OCI-LY7 (cell line): ENCODE measurements around the gene TCF20. TPM values are rescaled to one million over a fixed set of nuclear protein-coding genes. Genes with fewer than 3 reads are reported as not detected.
A peak's percentile ranks its signal among the peaks of the same experiment; 100 is the strongest.

ENCODE experiments used
- BruUV-seq: library from RNA; stranded (reverse); fragments of 400-500 nt; replicated peaks from 2 replicates; lab custom pipeline; 2021; lab: Mats Ljungman, UMichigan
- CTCF ChIA-PET: fragments of 300-600 bp; sonication (Branson Sonifier 250); formaldehyde crosslinking; loops from one replicate; lab custom pipeline; 2022; ENCODE audit warnings: antibody characterized with exemption; ENCODE audit not compliant: unreplicated experiment; lab: Charles Lee
- POLR2A ChIA-PET: fragments of 300-600 bp; sonication (Branson Sonifier 250); formaldehyde crosslinking; loops from one replicate; lab custom pipeline; 2022; ENCODE audit warnings: antibody characterized with exemption; lab: Charles Lee
- DNase-seq: peaks from one replicate; pipeline ENCODE4 v3.0.0-alpha.2; 2015; ENCODE audit warnings: low spot score
- H2AFZ ChIP-seq: fragments of 200-600 bp; sonication (generic), shearing (Covaris generic); 2 replicates; pipeline ENCODE4 v1.6.1; 2014; ENCODE audit warnings: mild to moderate bottlenecking, antibody characterized with exemption, low read length, moderate library complexity
- H3K27ac ChIP-seq: fragments of 200-600 bp; sonication (generic); 2 replicates; pipeline ENCODE4 v1.5.1; 2014; ENCODE audit warnings: mixed run types, low read depth, mild to moderate bottlenecking, moderate library complexity, low read length, inconsistent platforms; ENCODE audit not compliant: poor library complexity, severe bottlenecking
- H3K36me3 ChIP-seq: fragments of 200-600 bp; sonication (generic); 2 replicates; pipeline ENCODE4 v1.6.1; 2014; ENCODE audit warnings: mild to moderate bottlenecking, antibody characterized with exemption, low read length, moderate library complexity, mixed read lengths; ENCODE audit not compliant: insufficient read depth
- H3K4me1 ChIP-seq: fragments of 200-600 bp; sonication (generic); 2 replicates; pipeline ENCODE4 v1.5.1; 2014; ENCODE audit warnings: mild to moderate bottlenecking, low read length; ENCODE audit not compliant: insufficient read depth, poor library complexity, severe bottlenecking
- H3K4me2 ChIP-seq: fragments of 200-600 bp; sonication (generic); 2 replicates; pipeline ENCODE4 v1.6.1; 2014; ENCODE audit warnings: mild to moderate bottlenecking, low read length
- H3K4me3 ChIP-seq: fragments of 200-600 bp; sonication (generic); 2 replicates; pipeline ENCODE4 v1.5.1; 2014; ENCODE audit warnings: mild to moderate bottlenecking, low read depth, low read length; ENCODE audit not compliant: poor library complexity, severe bottlenecking
- H3K79me2 ChIP-seq: fragments of 200-600 bp; sonication (generic); 2 replicates; pipeline ENCODE4 v1.6.1; 2016; ENCODE audit warnings: low read depth, mild to moderate bottlenecking, low read length, moderate library complexity, mixed read lengths; ENCODE audit not compliant: insufficient read depth
- H3K9me2 ChIP-seq: fragments of 200-600 bp; sonication (generic); 2 replicates; pipeline ENCODE4 v1.6.1; 2016; ENCODE audit warnings: mild to moderate bottlenecking, low read length, mixed read lengths; ENCODE audit not compliant: insufficient read depth
- H3K9me3 ChIP-seq: fragments of 200-600 bp; sonication (generic); 2 replicates; pipeline ENCODE4 v1.6.1; 2014; ENCODE audit warnings: mild to moderate bottlenecking, mixed run types, low read length, mixed read lengths
- H4K20me1 ChIP-seq: fragments of 200-600 bp; sonication (generic); 2 replicates; pipeline ENCODE4 v1.6.1; 2014; ENCODE audit warnings: mild to moderate bottlenecking, antibody characterized with exemption, low read length, moderate library complexity, mixed read lengths; ENCODE audit not compliant: insufficient read depth
- CTCF ChIP-seq: fragments of 200-600 bp; sonication (generic); conservative IDR thresholded peaks from 2 replicates; pipeline ENCODE4 v1.5.1; 2014; ENCODE audit warnings: mild to moderate bottlenecking, antibody characterized with exemption, low read length, moderate library complexity, mixed read lengths
- EZH2phosphoT487 ChIP-seq: fragments of 200-600 bp; sonication (generic); IDR thresholded peaks from 2 replicates; pipeline ENCODE4 v1.6.1; 2018; ENCODE audit warnings: low read depth, borderline replicate concordance, mild to moderate bottlenecking, mixed run types, antibody characterized with exemption, low read length, moderate library complexity, mixed read lengths
- intact Hi-C: fragments of 100-400 bp; cut with micrococcal nuclease; formaldehyde crosslinking; loops from one replicate; pipeline ENCODE4 v1.10.0; 2022; ENCODE audit not compliant: unreplicated experiment
- total RNA-seq, 2 experiments: library from RNA; depleted of rRNA in 1 of 2; stranded (reverse); fragments of >200 nt in 1 of 2; shearing (Covaris generic) in 1 of 2; gene quantifications; 2 replicates each; pipeline ENCODE4 v1.2.3, GENCODE V29; 2014 to 2022

TCF20 gene
- total RNA-seq, 2 experiments from 2014 or later, result 56.0 to 71.1 TPM

- BruUV-seq, result no TSS peak
- intact Hi-C loops, result no loop called here
Observed at GRCh38 chr22:42273855-42274451, 3.5 kb upstream of the TCF20 start.

GRCh38 chr22:42272431-42272999, 2.1 kb upstream of the TCF20 start:
- H3K9me3 ChIP-seq, result no peaks in the 10 kb centered on the region
- BruUV-seq, result TSS peak; percentile 38
- peaks cover 4% of the 10 kb centered on the region; the same call in 1 of the 2 replicates for H3K36me3 ChIP-seq
- TF ChIP-seq EZH2phosphoT487 (no peak), CTCF (no peak)
- no peak overlapping the region for H3K27ac ChIP-seq
- CTCF ChIA-PET, result no interaction called here
- no peak overlapping the region for H3K4me2 ChIP-seq
- H4K20me1 ChIP-seq, result peaks cover 9% of the 10 kb centered on the region
- H3K9me2 ChIP-seq, result no peaks in the 10 kb centered on the region
- H3K4me3 ChIP-seq, result no peak overlapping the region
- H3K4me1 ChIP-seq, result peaks cover 19% of the 10 kb centered on the region
- POLR2A ChIA-PET, result interaction anchor here (0.6 to 0.7 kb wide), 2 partner anchors 27 to 55 kb away, joined by 3 to 4 read pairs; no protein-coding TSS in a partner anchor
- no peak for DNase-seq
- H2AFZ ChIP-seq, result no peak overlapping the region
- intact Hi-C loops, result no loop called here
- peaks cover 26% of the 10 kb centered on the region for H3K79me2 ChIP-seq

More at GRCh38 chr22:42273855-42274451, 3.5 kb upstream of the TCF20 start:
- no peak for DNase-seq
- CTCF ChIA-PET, result no interaction called here
- no peak overlapping the region for H3K4me3 ChIP-seq
- H3K9me3 ChIP-seq, result no peaks in the 10 kb centered on the region
- H3K27ac ChIP-seq, result no peak overlapping the region
- peaks cover 12% of the 10 kb centered on the region for H3K79me2 ChIP-seq
- no peaks in the 10 kb centered on the region for H3K36me3 ChIP-seq
- no peaks in the 10 kb centered on the region for H3K9me2 ChIP-seq
- peaks cover 11% of the 10 kb centered on the region for H3K4me1 ChIP-seq
- H2AFZ ChIP-seq, result no peak overlapping the region
- TF ChIP-seq EZH2phosphoT487 (no peak), CTCF (no peak)
- peaks cover 2% of the 10 kb centered on the region; the same call in 1 of the 2 replicates for H4K20me1 ChIP-seq
- no peak overlapping the region for H3K4me2 ChIP-seq
- POLR2A ChIA-PET, result no interaction called here

GRCh38 chr22:42271906-42272305, 1.5 kb upstream of the TCF20 start:
- H3K9me3 ChIP-seq, result no peaks in the 10 kb centered on the region
- no peak for DNase-seq
- H3K27ac ChIP-seq, result no peak overlapping the region
- no peak overlapping the region for H3K4me3 ChIP-seq
- H2AFZ ChIP-seq, result no peak overlapping the region
- peaks cover 19% of the 10 kb centered on the region for H3K4me1 ChIP-seq
- BruUV-seq, result no TSS peak
- no peaks in the 10 kb centered on the region for H3K9me2 ChIP-seq
- peaks cover 10% of the 10 kb centered on the region; the same call in 1 of the 2 replicates for H3K36me3 ChIP-seq
- POLR2A ChIA-PET, result no interaction called here
- peaks cover 9% of the 10 kb centered on the region for H4K20me1 ChIP-seq
- CTCF ChIA-PET, result no interaction called here
- peaks cover 32% of the 10 kb centered on the region for H3K79me2 ChIP-seq
- no peak overlapping the region for H3K4me2 ChIP-seq
- TF ChIP-seq CTCF (no peak), EZH2phosphoT487 (no peak)
- intact Hi-C loops, result no loop called here
